ENCODE results near the gene REXO1.

REXO1 gene

DNA sequence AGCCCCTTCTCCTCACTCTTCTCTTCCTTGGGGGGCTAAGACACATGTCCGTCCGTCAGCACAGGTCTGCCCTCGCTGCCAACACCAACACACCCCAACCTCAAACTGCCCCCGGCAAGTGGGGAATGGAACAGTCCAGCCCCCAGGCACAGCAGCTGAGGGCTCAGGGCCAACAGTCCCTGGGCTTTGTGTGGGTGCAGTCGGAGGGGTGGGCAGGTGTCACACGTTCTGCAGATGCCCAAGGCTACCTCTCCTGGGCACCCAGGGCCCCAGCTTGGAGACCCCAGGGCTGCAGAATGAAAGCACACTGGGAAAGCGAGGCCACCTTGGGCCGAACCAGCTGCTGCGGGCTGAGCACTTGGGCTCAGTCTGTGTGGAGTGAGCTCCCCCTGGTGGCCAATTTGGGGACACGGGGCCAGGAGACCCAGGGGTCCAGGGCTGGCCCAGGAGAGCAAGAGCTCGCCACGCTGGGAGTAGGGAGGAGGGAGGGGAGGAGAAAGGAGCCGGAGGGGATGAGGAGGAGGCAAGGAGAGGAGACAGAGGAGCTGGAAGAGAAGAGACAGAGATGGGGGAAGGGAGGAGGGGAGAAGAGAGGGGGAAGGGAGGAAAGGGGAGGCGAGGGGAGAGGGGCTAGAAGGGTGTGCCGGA, 22.2 kb downstream of the REXO1 start:
- TF ChIP-seq, protein P1, sequence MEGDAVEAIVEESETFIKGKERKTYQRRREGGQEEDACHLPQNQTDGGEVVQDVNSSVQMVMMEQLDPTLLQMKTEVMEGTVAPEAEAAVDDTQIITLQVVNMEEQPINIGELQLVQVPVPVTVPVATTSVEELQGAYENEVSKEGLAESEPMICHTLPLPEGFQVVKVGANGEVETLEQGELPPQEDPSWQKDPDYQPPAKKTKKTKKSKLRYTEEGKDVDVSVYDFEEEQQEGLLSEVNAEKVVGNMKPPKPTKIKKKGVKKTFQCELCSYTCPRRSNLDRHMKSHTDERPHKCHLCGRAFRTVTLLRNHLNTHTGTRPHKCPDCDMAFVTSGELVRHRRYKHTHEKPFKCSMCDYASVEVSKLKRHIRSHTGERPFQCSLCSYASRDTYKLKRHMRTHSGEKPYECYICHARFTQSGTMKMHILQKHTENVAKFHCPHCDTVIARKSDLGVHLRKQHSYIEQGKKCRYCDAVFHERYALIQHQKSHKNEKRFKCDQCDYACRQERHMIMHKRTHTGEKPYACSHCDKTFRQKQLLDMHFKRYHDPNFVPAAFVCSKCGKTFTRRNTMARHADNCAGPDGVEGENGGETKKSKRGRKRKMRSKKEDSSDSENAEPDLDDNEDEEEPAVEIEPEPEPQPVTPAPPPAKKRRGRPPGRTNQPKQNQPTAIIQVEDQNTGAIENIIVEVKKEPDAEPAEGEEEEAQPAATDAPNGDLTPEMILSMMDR (IDR thresholded peaks at IDR 0.05; ENCODE audit: low read depth, low read length, missing control alignments), result peak; percentile 95
- no peak for DNase-seq (ENCODE audit: extremely low read depth, low read depth)
- H3K4me3 ChIP-seq (replicated peaks; ENCODE audit: low read depth, low read length), result no peak overlapping the region

DNA sequence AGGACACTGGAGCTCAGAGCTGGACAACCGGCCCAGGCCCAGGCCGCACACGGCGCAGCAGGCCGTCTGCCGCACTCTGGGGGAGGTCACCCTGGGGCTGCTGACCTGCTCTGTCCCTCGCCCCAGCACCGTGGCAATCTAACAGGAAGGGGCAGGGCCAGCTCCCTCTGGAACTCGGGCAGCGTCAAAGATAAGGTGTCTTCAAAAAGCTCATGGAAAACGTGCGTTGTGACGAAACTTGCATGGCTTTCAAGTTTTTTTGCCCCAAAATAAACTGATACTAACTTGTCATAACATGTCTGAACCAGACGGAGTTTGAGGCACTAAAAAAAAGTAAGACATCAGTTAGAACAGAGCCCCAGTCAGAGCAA, 24.0 kb downstream of the REXO1 start:
- H3K4me3 ChIP-seq (replicated peaks; ENCODE audit: low read depth, low read length), result no peak overlapping the region
- DNase-seq (ENCODE audit: extremely low read depth, low read depth), result no peak
- TF ChIP-seq, protein P1 (IDR thresholded peaks at IDR 0.05; ENCODE audit: low read depth, low read length, missing control alignments), result no peak

DNA sequence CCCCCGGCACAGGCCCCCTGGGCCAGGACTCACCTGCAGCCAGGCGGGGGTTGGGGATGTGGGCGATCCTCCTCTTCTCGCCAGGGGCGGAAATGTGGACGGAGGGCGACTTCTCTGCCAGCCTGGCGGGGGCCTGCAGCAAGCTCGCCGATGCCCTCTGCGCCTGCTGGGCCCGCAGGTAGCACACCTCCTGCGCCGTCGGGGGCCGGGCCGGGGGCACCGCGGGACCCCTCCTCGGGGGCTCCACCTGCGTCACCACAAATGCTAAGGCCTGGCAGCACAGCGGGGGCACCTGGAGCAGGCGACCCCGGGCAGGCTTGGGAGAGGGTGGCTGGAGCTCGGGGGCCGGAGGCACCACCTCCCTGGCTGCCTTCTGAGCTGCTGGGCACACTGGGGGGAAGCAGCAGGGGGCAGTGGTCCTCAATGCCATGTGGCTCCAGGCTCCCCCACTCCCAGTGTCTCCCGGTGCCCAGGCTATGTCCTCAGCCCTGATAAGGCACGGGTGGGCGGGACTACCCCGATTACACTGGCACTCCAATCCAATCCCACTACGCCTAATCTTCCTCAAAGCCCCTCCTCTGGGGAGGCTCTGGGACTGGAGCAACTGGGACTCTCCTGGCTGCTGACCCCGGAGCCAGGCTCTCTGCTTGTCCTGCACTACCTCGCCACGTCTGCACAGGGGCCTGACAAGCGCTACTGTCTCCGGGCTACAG, 24.6 kb downstream of the REXO1 start:
- no peak for DNase-seq (ENCODE audit: extremely low read depth, low read depth)
- H3K4me3 ChIP-seq (replicated peaks; ENCODE audit: low read depth, low read length), result no peak overlapping the region
- TF ChIP-seq, protein P1 (IDR thresholded peaks at IDR 0.05; ENCODE audit: low read depth, low read length, missing control alignments), result no peak

DNA sequence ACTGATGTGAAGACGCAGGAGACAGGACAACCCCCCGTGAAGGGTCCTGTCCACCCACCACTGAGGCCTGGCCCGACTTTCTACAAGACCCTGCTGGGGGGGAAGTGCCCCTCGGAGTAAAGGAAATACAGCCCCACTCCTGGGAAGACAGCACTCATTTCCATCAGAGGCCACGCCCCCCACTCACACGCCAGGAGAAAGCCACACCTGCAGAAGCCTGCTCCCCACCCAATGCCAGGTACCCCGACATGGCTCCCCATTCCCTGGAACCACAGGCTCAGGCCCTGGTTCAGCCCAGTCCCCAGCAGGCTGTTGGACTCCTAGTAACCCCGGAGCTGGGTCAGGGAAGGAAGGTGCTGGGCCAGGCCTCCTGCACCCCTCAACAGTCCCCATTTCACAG, 25.3 kb downstream of the REXO1 start:
- no peak overlapping the region for H3K4me3 ChIP-seq (replicated peaks; ENCODE audit: low read depth, low read length)
- DNase-seq (ENCODE audit: extremely low read depth, low read depth), result no peak
- TF ChIP-seq, protein P1 (IDR thresholded peaks at IDR 0.05; ENCODE audit: low read depth, low read length, missing control alignments), result no peak

DNA sequence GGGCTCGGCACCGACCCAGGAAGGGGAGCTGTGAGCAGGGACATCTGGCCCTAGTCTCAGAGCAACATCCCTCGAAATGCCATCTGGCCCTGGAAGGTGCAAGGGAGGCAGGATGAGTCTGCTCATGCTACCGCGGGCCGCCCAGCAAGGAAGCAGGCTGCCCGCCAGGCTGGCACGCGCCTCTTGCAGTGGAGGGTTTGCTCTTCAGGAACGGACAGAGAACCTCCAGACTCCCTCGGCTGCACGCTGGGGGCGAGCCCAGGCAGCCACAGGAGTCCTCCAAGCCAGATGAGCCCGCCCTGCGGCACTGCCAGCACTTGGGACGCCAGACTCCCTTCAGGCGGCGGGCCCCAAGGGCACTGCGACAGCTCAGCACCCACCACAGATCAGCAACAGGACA, 26.1 kb downstream of the REXO1 start:
- no peak for DNase-seq (ENCODE audit: extremely low read depth, low read depth)
- H3K4me3 ChIP-seq (replicated peaks; ENCODE audit: low read depth, low read length), result no peak overlapping the region
- TF ChIP-seq, protein P1 (IDR thresholded peaks at IDR 0.05; ENCODE audit: low read depth, low read length, missing control alignments), result no peak

DNA sequence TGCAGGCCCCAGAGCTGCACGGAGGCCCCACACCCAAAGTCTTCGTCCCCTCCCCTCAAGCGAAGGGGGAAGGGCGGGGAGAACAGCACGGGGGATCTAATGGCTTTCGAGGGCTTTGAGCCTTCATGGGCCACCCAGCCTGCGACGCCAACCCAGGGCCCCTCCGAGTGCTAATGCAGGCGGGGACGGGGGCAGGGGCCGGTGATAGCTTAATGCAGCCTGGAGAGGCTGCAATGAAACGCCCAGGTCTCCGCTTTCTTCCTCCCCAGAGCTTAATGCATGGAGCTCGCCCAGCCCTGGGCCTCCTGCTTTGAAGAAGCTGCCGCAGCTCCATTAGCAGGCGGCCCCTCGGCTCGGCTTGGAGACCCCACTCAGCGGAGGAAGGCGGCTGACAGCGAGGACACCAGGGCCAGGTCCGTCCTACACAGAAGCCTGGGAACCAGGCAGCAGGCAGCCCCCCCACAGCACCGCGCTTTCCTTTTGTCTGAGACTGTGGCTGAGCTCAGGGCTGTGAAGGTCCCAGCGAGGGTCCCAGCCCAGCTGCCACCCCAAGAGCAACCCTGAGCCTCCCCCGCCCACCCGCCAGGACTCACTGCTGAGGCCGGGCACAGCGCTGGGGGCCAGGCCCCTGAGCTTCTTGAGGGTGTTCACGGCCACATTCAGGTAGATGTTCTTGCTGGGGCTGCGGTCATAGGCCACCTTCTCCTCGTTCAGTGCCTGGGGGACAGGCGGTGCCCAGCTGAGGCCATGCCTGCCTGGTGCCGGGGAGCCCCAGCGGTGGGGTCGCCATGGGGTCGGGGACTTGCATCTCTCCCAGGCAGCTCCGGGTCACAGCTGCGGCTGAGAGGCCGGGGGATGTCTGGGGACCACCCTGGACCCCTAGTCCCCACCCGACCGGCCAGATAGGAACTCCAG, 28.7 kb downstream of the REXO1 start:
- H3K4me3 ChIP-seq (replicated peaks; ENCODE audit: low read depth, low read length), result no peak overlapping the region
- TF ChIP-seq, protein P1 (IDR thresholded peaks at IDR 0.05; ENCODE audit: low read depth, low read length, missing control alignments), result no peak
- DNase-seq (ENCODE audit: extremely low read depth, low read depth), result no peak

Measured in HFF-Myc (cell line).